ENCODE measurements around the gene RAD51AP2.

DNA sequence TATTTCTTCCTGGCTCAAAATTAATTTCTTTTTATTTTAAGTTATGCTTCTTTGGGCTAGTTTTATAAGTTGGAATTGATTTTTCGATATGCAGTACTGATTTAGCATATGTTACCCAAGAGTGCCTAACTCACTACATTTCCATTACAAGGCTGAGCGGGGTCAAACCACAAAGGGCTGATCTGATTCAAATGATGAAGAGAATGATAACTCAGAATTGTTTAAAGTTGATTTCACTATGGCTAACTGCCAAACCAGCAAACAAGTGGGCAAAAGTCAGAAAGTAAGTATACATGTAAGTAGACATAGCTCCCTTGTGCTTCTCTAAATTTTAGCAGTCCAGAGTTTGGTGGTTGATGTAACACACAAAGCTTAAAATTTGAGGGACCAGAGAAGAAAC lies 35.6 kb downstream of the RAD51AP2 start:
- TF ChIP-seq POLR2A (IDR thresholded peaks at IDR 0.05; ENCODE audit: low read length) (no peak), GATA1 (IDR thresholded peaks at IDR 0.05; ENCODE audit: low read depth, low read length) (no peak)

Data from erythroblast (primary cell).